ENCODE results near the gene MMP17.
"Not testable (repeated sequence)": the region's sequence is repeated elsewhere in the genome, so short reads cannot be mapped to it uniquely, and the experiment has no call there.

MMP17 gene

GRCh38 chr12:131800594-131801135 is 27.5 kb upstream of the MMP17 start:
- DNase-seq (ENCODE audit: low spot score): no peak

GRCh38 chr12:131801254-131801866 is 26.8 kb upstream of the MMP17 start:
- no peak for DNase-seq (ENCODE audit: low spot score)

- peak; percentile 78 for DNase-seq (ENCODE audit: low spot score)
Observed at GRCh38 chr12:131803961-131804521, 24.2 kb upstream of the MMP17 start.

DNA sequence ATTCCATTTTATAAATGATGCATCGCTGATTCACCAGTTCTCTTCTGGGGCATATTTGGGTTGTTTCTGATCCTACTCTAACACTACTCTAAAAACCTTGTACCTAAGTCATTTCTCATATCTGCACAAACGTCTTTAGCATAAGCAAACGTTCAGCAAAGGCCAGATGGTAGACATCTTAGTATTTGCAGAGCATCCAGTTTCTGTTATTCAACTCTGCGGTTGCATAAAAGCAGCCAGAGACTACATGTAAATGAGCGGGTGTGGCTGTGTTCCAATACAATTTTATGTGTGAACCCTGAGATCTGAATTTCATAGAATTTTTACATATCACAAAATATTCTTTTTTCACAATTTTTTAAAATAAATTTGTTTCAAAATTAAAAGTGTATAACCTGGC is 22.8 kb upstream of the MMP17 start:
- no peak for DNase-seq (ENCODE audit: low spot score)

DNA sequence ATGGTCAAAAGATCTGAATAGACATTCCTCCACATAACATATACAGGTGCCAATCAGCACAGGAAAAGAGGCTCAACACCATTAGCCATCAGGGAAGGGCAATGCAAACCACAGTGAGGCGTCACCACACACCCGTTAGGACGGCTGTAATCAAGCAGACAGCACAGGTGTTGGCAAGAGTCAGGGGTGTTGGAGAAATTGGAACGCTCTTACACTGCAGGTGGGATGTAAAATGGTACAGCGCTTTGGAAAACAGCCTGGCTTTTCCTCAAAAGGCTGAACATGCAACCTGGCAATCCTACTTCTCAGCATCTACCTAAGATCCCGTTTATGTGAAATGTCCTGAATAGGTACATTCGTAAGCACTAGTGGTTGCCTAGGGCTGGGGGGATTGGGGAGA is 21.5 kb upstream of the MMP17 start:
- DNase-seq (ENCODE audit: low spot score): no peak

DNA sequence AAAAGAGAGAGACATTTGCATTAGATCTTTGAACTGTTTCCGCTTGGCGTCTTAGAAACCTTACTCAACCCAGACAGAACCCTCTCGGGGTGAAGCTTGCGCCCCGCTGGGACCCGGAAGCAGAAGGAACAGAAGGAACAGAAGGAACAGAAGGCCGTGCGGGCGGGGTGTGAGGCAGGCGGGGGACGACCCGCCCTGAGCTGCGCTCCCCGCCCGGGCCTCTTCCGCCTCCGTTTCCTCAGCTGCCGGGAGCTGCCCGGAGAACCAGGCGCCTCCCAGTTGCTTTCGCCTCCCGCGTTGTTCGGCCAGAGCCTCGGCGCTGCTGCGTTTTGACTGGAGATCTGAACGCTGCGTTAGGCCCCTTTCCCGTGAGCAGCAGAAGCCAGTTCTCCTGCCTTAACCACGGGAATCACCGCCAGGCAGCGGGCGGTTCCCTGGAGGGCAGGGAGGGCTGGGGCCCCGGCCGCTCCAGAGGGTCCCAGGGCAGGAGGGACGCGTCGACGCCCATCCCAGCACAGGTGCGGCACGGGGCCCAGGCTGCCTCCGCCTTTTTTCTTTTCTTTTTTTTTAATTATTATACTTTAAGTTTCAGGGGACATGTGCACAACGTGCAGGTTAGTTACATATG is 19.3 kb upstream of the MMP17 start:
- no peak for DNase-seq (ENCODE audit: low spot score)

DNA sequence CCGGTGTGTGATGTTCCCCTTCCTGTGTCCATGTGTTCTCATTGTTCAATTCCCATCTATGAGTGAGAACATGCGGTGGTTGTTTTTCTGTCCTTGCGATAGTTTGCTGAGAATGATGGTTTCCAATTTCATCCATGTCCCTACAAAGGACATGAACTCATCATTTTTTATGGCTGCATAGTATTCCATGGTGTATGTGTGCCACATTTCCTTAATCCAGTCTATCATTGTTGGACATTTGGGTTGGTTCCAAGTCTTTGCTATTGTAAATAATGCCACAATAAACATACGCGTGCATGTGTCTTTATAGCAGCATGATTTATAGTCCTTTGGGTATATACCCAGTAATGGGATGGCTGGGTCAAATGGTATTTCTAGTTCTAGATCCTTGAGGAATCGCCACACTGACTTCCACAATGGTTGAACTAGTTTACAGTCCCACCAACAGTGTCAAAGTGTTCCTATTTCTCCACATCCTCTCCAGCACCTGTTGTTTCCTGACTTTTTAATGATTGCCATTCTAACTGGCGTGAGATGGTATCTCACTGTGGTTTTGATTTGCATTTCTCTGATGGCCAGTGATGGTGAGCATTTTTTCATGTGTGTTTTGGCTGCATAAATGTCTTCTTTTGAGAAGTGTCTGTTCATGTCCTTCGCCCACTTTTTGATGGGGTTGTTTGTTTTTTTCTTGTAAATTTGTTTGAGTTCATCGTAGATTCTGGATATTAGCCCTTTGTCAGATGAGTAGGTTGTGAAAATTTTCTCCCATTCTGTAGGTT is 18.5 kb upstream of the MMP17 start:
- not testable (repeated sequence) for DNase-seq (ENCODE audit: low spot score)

DNA sequence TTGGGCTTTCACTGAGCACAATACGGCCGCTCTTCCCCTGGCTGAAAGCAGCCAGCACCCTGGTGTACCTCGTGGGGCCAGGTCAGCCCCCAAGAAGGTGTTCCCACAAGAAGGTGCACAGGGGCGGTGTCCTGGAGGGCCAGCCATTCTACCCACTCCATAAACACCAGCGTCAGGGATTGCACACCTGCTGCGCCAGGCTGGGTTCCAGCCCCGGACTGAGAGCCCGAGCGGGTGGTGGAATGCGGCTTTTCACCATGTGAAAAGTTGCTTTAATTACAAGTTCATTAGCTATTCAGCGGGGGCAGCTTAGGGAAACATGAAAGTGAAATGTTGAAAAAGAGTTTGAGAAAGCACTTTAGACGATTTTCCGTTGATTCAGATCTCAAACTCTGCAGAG is 17.5 kb upstream of the MMP17 start:
- DNase-seq (ENCODE audit: low spot score): no peak

DNA sequence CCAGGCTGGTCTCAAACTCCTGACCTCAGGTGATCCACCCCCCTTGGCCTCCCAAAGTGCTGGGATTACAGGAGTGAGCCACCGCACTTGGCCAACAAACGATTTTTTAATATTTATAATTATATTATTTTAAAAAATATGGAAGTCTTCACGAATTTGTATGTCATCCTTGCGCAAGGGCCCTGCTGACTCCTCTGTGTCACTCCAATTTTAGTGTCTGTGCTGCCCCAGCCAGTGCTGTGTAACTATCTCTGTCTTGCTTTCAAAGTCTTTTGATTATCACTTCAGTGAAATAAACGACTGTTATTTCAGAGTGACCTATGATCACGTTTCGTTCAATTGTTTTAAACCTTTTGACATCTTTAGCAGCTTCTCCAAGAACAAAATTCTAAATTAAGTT is 13.1 kb upstream of the MMP17 start:
- no peak for DNase-seq (ENCODE audit: low spot score)

DNA sequence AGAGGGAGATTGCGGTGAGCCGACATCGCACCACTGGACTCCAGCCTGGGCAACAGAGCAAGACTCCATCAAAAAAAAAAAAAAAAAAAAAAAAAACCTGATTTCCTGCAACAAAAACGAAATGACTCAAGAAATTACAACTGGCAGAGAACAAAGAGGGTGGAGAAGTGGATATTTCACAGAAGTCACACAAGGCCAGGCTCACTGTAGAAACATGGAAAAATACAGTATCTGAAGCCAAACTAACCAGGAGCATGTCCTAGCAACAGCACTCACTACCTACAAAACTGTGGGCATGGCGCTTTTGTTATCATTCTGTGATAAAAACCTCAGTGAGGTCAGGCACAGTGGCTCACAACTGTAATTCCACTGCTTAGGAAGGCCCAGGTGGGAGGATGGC is 11.7 kb upstream of the MMP17 start:
- no peak for DNase-seq (ENCODE audit: low spot score)

DNA sequence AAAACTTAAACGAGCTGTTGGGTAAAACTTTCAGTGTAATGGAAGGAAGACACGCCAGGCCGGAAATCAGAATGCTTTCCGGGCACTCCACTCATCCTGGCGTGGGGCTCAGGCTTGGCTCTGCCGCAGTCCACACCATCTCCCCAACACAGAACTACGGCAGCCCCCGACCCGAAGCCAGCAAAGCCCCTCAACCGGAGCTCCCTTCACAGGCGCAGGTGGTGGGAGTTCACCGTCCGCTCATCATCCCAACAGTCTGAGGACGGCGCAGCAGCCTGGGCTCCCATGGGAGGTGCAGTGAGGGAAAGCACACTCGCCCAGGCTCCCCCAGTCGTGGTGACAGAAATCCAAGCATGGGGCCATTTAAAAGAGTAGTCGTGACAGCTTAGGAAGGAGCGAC is 11.0 kb upstream of the MMP17 start:
- no peak for DNase-seq (ENCODE audit: low spot score)

DNA sequence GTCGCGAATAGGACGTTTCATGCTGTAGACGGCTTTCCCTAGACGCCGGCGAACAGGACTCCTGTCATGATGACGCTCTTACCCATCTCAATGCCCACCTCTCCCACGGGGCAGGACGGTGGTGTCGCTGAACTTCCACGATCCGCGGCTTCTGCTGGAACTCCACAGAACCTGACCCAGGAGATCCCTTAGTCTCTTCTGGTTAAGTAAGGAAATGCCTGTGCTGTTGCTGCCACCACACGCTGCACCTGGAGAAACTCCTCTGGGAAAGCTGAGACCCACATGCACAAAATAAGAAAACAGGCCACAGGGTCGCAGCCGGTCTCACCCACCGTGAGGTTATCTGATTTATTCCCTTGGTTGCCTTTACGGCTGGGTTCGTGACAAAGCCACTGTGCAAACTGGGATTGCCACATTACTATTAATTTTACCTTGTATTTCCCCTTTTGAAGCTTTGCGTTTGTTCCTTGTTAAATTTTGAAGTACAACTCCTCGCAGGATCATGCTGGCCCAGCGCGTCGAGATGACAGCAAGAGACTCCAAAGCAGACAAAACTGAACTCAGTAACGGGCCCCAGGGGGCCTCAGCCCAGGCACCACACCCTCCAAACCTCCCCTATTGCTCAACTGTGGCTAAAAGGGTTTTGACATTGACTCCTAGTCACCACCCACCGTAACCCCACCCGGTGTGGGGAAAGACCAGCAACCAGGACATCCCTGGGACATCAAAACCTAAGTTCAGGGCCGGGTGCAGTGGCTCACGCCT is 9.2 kb upstream of the MMP17 start:
- DNase-seq (ENCODE audit: low spot score): no peak

DNA sequence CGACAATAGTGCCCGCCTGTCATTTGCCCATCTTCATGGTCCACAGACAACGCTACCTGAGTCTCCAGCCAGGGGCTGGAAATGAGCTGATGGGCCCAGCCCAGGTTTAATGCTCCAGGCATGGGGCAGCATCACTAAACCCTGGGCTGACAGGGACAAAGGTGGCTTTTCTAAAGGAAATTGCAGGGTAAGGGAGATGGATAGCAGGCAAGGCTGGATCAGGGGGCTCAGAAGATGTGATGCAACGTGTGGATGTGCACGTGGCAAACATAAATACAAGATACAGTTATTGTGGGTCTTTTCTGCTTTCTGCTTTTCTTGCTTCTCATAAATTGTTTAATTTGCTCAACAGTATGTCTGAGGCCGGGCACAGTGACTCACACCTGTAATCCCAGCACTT is 3.7 kb upstream of the MMP17 start:
- no peak for DNase-seq (ENCODE audit: low spot score)

GRCh38 chr12:131825146-131825892 is 2.9 kb upstream of the MMP17 start:
- peak; percentile 74 for DNase-seq (ENCODE audit: low spot score)

DNA sequence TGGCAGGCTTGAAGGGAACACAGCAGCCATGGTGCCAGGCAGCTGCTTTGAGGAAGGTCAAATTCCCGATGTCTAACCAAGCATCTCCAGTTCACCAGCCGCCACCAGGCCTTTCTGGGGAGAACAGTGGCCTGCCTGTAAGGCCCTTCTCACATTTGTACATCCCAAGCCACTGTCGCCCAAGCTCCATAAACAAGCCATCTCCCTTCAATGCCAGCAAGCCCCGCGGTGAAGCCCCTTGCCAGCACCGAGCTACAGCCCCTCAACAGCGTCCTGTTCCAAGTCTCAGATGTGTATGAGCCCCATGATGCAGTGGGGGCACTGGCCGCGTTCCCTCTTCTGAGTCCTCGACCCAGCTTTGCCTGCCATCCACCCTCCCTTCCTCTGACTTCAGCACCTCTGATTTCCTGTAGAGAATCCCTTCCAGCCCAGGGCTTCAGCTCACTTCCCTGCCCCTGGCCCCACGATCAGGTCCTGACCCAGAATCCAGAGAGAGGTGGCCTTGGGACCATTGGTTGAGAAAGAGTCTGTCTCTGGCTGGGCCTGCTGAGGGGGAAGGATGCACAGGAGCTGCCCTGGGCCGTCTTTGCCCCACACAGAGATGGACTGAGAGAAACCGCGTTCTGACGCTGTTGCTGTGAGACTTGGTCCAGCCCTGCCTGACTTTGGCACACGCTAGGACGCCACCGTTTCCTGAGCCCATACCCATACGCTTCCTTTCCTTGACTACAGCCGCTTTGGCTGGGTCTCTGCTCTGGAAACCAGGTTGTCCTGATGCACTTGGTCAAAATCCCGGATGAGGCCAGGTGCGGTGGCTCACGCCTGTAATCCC is 1.9 kb upstream of the MMP17 start:
- DNase-seq (ENCODE audit: low spot score): no peak

GRCh38 chr12:131828671-131829355 is 620 bp downstream of the MMP17 start:
- peak; percentile 50 for DNase-seq (ENCODE audit: low spot score)

- DNase-seq (ENCODE audit: low spot score): peak; percentile 59
Observed at GRCh38 chr12:131829356-131829747, 1.2 kb downstream of the MMP17 start.

DNA sequence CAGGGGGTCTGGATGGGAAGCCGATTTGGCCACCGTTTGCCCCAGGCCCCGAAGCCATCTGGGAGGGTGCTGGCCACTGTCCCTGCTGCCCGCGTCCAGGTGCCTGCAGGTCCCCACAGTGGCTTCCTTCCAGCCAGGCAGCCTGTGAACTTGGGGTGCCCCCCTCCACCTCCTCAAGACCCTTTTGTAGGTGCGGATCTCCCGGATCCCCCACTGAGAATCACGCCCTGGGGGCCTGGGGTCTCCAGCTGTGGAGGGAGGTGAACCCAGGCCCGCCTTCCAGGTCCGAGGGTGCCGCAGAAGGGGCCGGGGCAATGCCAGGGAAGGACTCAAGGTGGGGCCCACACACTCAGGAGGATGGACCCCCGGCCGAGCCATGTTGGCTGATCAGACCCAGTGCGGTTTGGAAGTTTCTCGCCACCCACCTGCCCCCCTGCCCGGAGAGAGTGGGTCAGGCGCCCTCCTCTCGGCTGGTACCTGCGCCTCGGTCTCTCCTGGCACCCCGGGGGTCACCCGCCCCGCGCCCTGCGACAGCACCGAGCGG is 1.7 kb downstream of the MMP17 start:
- peak; percentile 26 for DNase-seq (ENCODE audit: low spot score)

GRCh38 chr12:131830335-131830913 is 2.2 kb downstream of the MMP17 start:
- DNase-seq (ENCODE audit: low spot score): peak; percentile 96
